Hepatocyte (in vitro differentiated cells): Measurements from ENCODE around the gene FAF1. TPM values are rescaled to one million over a fixed set of nuclear protein-coding genes. Genes with fewer than 3 reads are reported as not detected.
A peak's percentile ranks its signal among the peaks of the same experiment; 100 is the strongest.

Experiments
- DNase-seq: peaks from one replicate; pipeline ENCODE4 v3.0.0-alpha.2; 2016; ENCODE audit warnings: low spot score
- H2AFZ ChIP-seq: fragments of 200-600 bp; sonication (generic); 2 replicates; pipeline ENCODE4 v1.6.0; 2016; ENCODE audit warnings: antibody characterized with exemption, mild to moderate bottlenecking
- H3K27ac ChIP-seq: fragments of 200-600 bp; sonication (generic); 2 replicates; pipeline ENCODE4 v1.5.1; 2016; ENCODE audit warnings: mild to moderate bottlenecking
- H3K27me3 ChIP-seq: fragments of 200-600 bp; sonication (generic); 2 replicates; pipeline ENCODE4 v1.6.1; 2016
- H3K36me3 ChIP-seq: fragments of 200-600 bp; sonication (generic); replicated peaks from 2 replicates; pipeline ENCODE4 v1.5.1; 2016; ENCODE audit warnings: low read depth; ENCODE audit not compliant: insufficient read depth
- H3K4me1 ChIP-seq: fragments of 200-600 bp; sonication (generic); 2 replicates; pipeline ENCODE4 v1.5.1; 2016; ENCODE audit warnings: mild to moderate bottlenecking, moderate library complexity; ENCODE audit not compliant: insufficient read depth
- H3K4me2 ChIP-seq: fragments of 200-600 bp; sonication (generic); 2 replicates; pipeline ENCODE4 v1.6.0; 2016
- H3K4me3 ChIP-seq: fragments of 200-600 bp; sonication (generic); 2 replicates; pipeline ENCODE4 v1.5.1; 2016; ENCODE audit warnings: mild to moderate bottlenecking
- H3K79me2 ChIP-seq: fragments of 200-600 bp; sonication (generic); 2 replicates; pipeline ENCODE4 v1.6.0; 2017; ENCODE audit warnings: mild to moderate bottlenecking
- H3K9me2 ChIP-seq: fragments of 200-600 bp; sonication (generic); replicated peaks from 2 replicates; pipeline ENCODE4 v1.6.0; 2017; ENCODE audit warnings: mild to moderate bottlenecking; ENCODE audit not compliant: insufficient read depth
- H3K9me3 ChIP-seq: fragments of 200-600 bp; sonication (generic); 2 replicates; pipeline ENCODE4 v1.5.1; 2016; ENCODE audit warnings: low read depth, mild to moderate bottlenecking
- H4K20me1 ChIP-seq: fragments of 200-600 bp; sonication (generic); 2 replicates; pipeline ENCODE4 v1.6.0; 2016; ENCODE audit warnings: mild to moderate bottlenecking; ENCODE audit not compliant: insufficient read depth, poor library complexity, severe bottlenecking
- CTCF ChIP-seq: fragments of 200-600 bp; sonication (generic); IDR thresholded peaks from 2 replicates; pipeline ENCODE4 v1.5.1; 2016; ENCODE audit warnings: antibody characterized with exemption, mild to moderate bottlenecking; ENCODE audit not compliant: poor library complexity
- EZH2 ChIP-seq: fragments of 200-600 bp; sonication (generic); IDR thresholded peaks from 2 replicates; pipeline ENCODE4 v1.6.1; 2016; ENCODE audit warnings: antibody characterized with exemption, mild to moderate bottlenecking, borderline replicate concordance
- EZH2phosphoT487 ChIP-seq: fragments of 200-600 bp; sonication (generic); IDR thresholded peaks from one replicate; pipeline ENCODE4 v1.6.1; 2018; ENCODE audit warnings: antibody characterized with exemption, mild to moderate bottlenecking, low read depth, moderate library complexity; ENCODE audit not compliant: unreplicated experiment, severe bottlenecking
- WGBS: methylation state at CpG from one replicate; pipeline ENCODE4 v1.1.6; 2016; ENCODE audit warnings: low lambda C conversion rate; ENCODE audit errors: missing lambda C conversion rate; 5-methylcytosine and 5-hydroxymethylcytosine counted together
- polyA plus RNA-seq: library from polyadenylated mRNA; unstranded; fragments of >200 nt; fragmentation: Nextera tagmentation; extraction: Ambion mirVana; gene quantifications from 2 replicates; pipeline ENCODE4 v1.2.1, GENCODE V29; 2016
- total RNA-seq: library from RNA; depleted of rRNA; stranded (reverse); fragments of >200 nt; gene quantifications from 2 replicates; pipeline ENCODE4 v1.2.3, GENCODE V29; 2014

Gene FAF1
- total and polyA plus RNA-seq, 2 experiments from 2014 or later: 25.7 to 35.5 TPM

- Histone ChIP-seq H3K27me3 (peaks cover 98% of the 10 kb centered on the region), H3K79me2 (no peaks in the 10 kb centered on the region), H3K4me1 (peaks cover 23% of the 10 kb centered on the region), H3K9me2 (no peaks in the 10 kb centered on the region), H4K20me1 (no peaks in the 10 kb centered on the region), H3K9me3 (no peaks in the 10 kb centered on the region), H3K36me3 (no peaks in the 10 kb centered on the region), H2AFZ (peak overlapping the region; percentile 28), H3K4me3 (no peak overlapping the region), H3K4me2 (peak overlapping the region; percentile 79), H3K27ac (no peak overlapping the region)
- DNase-seq: no peak
- 2% methylated on average over 23 of the region's 23 CpGs for whole genome bisulfite sequencing
- TF ChIP-seq CTCF: no peak
- TF ChIP-seq EZH2phosphoT487: peak; percentile 5
These were observed 536.4 kb downstream of the FAF1 start for GRCh38 chr1:50423670-50424000.

- Histone ChIP-seq H3K79me2 (no peaks in the 10 kb centered on the region), H4K20me1 (no peaks in the 10 kb centered on the region), H3K4me3 (peak within 1 kb of the TSS; percentile 45), H3K9me3 (no peaks in the 10 kb centered on the region), H2AFZ (peak within 1 kb of the TSS; percentile 60), H3K4me1 (peaks cover 27% of the 10 kb centered on the region), H3K36me3 (no peaks in the 10 kb centered on the region), H3K4me2 (peak within 1 kb of the TSS; percentile 79), H3K27me3 (peaks cover 98% of the 10 kb centered on the region), H3K9me2 (no peaks in the 10 kb centered on the region), H3K27ac (no peak within 1 kb of the TSS)
- TF ChIP-seq CTCF (no peak), EZH2 (peak; percentile 90), EZH2phosphoT487 (peak; percentile 57)
- no peak for DNase-seq
- WGBS: 3% methylated on average over 58 of the region's 61 CpGs
These were observed 537.0 kb downstream of the FAF1 start, which contains the start of gene DMRTA2 for GRCh38 chr1:50422946-50423669. DMRTA2 (minus strand) TSS chr1:50423443; CDS start chr1:50421536, 1,907 bp downstream.

DNA sequence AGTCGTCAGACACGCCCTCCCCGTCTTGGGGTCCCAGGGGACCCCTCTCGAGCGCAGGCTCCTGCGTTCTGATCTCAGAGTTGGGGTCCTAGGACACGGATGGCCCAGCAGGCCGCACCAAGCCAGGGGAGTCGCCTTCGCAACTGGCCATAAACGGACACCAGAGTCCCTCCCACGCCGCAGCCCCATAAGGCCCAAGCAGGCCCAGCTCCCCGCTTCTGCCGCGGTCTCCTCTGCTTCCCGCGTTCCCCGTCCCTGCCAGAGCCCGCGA is 537.5 kb downstream of the FAF1 start:
- H3K4me1 ChIP-seq: peaks cover 30% of the 10 kb centered on the region
- H3K4me3 ChIP-seq: no peak overlapping the region
- DNase-seq: no peak
- H3K4me2 ChIP-seq: peak overlapping the region; percentile 79
- H2AFZ ChIP-seq: peak overlapping the region; percentile 28
- H3K27me3 ChIP-seq: peaks cover 98% of the 10 kb centered on the region
- H3K27ac ChIP-seq: no peak overlapping the region
- H4K20me1 ChIP-seq: no peaks in the 10 kb centered on the region
- no peaks in the 10 kb centered on the region for H3K79me2 ChIP-seq
- no peaks in the 10 kb centered on the region for H3K9me3 ChIP-seq
- TF ChIP-seq EZH2phosphoT487 (no peak), CTCF (no peak), EZH2 (no peak)
- H3K9me2 ChIP-seq: no peaks in the 10 kb centered on the region
- no peaks in the 10 kb centered on the region for H3K36me3 ChIP-seq
- WGBS: 3% methylated on average over 17 of the region's 21 CpGs
